CD4-positive, alpha-beta T cell treated with Interleukin-15 for 1 hour (primary cell): ENCODE results near the gene PTPA.

Experiments used
- DNase-seq: peaks from one replicate; pipeline ENCODE4 v3.0.0-alpha.2; 2020

Gene PTPA

DNA sequence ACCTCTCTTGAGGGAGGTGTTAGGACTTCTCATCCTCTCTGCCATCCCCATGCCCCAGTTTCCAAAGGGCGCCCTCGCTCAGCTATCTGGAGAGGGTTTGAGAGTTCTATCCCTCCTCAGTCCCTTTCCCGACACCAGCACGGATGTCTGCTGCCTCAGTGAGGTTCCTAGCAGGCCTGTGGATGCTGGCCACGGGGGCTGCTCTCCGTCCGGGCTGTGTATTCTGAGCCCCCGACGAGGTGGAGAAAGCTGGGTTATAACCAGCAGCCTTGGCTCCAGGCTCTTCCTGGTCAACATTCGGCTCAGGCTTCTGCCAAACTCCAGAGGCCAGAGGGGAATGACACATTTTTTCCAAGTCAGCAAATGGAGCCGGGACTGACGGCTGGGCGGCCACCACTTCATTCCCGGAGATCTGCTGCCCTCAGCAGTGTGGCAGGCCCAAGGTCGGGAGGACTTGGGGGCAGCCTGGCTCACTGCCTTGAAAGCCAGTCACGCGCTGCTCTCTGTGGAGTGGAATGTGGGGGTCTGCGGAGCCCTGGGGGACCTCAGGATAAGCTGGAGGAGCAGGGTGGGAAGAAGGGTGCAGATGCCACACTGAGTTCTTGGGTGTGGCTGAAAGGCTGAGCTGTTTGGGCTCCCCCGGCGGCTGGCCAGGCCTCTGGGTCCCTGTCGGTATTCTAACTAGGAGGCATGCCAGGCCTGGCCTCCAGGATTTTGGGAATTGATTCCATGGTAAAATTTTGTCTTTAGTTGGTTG lies 27.4 kb downstream of the PTPA start:
- DNase-seq: no peak

DNA sequence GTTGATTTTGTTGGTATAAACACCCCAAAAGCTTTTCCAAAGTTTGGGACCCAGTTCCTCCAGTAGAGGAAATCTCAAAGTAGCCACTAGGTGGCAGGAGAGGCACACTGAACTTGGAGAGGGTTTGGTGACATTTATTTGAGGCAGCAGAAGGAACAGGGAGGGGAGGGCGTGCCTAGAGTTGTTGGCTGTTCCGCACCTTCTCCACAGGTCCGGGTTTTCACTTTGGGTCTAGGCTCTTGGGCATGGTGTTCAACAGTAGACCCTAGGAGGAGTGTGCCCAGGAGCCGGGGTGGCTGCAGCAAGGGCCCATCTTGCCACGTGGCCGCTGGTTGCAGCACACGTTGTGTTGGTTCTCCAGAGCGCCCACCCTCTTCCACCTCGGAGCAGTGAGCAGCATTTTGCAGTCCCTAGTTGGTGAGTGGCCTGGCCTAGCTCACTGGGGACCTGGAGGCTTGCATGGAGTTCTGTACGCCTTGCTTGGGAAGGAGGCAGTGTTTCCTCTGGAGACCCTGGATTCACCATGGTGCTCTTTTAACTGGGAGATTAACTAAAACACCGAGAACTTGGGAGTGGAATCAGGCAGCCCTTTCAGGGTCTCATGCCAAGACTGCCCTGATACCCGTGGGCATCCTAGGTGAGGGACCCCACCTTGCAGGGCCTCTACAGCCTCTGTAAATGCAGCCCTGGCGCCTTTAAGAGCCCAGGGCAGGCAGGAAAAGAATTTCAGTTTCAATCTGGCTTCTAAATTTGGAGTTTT lies 28.2 kb downstream of the PTPA start:
- peak; percentile 77 for DNase-seq

DNA sequence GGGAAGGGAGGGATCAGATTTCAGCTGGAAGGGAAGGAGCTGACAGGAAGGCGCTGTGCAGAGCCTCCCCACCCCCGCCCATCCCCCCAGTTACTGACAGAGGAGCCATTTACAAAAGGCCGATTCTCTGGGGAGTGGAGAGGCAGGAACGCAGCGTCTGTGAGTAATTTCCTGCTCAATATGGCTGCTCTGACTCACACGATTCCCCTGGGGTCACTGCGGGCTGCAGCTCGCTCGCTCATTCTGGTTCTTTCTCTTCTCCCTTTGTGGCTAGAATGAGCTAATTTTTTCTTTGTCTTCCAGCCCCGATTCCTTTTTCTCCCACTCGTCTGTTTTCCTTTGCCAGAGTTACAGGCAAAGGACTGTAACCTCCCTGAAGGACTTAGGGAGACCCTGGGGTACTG lies 28.8 kb downstream of the PTPA start:
- DNase-seq: peak; percentile 92

DNA sequence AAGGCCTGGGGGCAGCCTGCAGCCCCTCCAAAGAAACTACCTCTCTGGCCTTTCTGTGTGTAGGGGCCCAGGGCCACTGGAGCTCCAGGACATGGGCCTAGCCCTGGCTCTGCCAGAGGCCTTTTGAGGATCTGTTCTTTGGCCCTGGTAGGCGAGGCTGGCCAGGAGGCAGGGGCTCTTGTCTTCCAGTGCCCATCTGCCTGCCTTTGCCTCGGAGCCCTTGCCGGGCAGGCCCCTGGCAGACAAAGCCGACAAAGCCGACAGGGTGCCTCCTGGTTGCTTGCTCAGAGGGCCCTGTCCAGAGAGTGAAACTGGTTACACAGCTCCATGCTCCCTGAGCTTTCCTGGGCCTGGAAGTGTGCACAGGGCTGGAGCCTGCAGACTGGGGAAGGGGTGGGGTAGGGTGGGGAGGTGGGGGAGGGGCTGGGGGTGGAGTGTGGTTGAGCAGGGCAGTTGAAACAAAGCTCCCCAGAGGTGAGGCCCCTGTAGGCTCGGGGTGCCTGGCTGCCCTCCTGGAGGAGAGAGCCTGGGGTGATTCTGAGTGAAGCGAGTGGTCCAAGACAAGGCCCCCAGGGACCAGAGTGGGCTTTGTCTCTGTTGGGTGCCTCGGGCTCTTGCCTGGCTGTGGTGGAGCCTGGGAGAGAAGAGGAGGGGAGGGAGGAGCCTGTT lies 29.3 kb downstream of the PTPA start:
- DNase-seq: no peak

DNA sequence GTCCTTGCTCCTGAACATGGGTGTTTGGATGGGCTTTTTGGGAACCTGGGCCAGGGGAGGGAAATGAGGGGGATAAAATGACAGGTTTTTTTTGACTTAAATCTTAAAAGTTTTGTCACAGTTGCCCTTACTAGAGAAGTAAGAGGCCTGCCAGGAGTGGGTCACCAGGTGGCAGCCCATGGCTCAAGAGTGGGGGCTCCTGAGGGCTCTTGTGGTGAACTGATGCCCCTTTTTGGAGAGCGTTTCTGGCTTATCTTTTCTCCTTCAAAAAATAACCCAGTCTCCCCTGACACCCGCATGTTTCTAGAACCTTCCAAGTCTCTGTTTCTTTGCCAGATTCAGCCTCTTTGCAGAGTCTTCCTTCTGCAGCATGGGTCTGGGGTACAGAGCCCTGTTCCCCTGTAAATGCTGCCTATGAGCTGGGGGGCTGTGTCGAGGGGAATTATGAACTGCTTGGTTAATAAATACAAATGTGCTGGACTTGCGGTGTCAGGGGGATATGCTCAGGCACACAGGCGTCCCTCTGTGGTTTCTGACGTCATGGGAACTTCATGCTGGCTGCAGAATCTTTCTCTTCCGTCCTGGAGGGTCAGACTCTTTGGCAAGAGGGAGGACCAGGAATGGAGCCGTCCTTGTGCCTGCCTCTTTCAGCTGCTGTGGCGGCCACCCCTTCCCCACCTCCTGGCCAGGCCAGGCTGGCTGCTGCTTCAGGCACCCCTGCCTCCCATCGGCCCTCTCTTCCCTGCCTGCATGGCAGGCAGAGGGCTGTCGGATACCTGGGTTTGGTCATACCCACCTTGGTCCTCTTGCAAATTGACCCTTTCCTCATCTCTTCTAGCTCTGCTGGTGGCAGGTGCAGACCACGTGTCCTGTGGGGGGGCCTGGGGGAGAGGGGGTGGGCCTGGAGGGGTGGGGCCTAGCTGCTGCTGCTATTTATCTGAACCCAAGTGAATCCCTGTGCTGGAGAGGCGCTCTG lies 30.1 kb downstream of the PTPA start:
- peak; percentile 61 for DNase-seq

DNA sequence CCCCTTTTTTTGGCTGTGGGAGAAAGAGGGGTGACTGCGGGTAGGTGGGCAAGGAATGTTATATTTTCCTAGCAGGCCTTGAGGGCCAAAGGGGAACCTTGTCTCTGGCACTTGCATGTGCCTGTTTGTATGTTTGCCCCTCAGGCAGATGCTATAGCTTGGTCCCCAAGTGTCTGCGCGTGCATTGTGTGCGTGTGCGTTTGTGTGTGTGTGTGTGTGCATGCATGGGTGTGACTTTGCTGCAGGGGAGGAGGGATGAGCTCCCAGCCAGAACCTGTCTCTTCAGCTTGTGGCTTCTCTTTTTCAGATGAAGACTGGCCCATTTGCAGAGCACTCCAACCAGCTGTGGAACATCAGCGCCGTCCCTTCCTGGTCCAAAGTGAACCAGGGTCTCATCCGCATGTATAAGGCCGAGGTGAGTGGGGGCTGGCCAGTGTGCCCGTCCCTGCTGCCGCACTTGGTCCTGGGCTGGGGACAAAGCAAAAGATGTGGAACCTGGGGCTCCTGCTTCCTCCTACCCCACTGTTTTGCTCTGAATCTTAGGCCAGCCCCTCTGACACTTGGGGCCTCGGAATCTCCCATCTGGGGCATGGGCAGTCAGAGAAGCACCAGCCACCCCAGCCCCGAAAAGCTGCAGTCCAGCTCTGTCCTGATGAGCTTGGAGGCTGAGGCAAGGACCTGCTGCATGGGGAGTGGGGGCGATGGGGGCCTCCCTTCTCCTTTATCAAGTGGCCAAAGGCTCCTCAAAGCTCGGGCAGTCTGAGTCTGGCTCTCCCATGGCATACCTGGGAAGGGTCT lies 31.1 kb downstream of the PTPA start:
- DNase-seq: no peak

DNA sequence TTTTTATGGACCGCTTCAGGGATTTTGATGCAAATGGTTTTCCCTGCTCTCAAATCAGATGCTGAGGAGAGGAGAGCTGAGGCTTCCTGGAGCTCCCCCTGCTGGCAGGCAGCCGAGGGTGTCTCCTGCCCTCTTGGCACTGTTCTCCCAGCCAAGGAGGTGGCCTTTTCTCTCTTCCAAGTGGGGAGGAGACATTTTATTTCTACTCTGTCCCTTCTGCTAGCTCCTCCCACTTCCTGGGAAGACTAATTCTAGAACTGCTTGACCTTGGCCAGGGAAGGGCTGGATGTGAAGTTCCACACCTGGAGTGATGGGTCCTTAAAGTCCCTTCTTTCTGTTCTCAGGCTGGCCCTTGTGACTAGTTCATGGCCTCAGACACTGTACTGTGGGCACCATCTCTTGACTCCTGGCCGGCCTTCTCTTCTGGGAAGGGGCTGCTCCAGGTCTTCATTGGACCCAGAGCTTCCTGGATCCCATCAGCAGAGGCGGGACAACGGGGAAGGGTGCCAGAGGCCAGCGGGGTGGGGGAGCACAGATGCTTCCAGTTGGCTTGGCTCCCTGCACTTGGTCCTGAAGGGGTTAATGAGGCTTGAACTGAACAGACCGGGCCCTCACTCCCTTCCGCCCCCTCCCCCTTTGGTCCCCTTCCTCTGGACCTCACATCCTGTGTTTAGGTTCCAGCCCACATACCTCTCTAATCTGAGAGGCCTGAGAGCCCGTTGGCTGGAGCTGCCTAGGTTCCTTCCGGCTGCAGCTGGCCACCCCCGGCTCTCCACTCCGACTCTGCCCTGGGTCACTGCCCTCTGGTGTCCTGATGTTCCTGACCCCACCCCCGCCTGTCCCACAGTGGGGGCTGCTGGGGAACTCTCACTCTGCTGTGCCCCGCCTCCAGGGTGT lies 32.1 kb downstream of the PTPA start:
- peak; percentile 73 for DNase-seq

DNA sequence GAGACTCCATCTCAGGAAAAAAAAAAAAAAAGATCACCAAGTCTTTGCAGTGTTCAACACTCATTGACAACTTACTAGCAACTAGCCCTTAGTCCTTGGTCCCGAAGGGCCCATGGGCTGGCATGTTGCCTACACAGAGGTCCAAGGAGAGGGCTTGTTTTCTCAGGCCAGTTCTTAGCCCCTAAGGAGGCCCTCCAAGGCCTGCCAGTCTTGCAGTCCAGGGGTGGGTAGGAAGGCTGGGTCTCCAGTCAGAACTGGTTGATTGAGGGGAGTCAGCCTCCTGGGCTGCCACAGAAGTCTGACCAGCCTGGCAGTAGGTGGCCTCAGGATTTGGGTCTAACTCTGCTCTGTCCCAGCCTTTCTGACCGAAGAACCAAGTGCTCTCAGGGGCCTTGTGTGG lies 34.1 kb downstream of the PTPA start:
- DNase-seq: no peak

DNA sequence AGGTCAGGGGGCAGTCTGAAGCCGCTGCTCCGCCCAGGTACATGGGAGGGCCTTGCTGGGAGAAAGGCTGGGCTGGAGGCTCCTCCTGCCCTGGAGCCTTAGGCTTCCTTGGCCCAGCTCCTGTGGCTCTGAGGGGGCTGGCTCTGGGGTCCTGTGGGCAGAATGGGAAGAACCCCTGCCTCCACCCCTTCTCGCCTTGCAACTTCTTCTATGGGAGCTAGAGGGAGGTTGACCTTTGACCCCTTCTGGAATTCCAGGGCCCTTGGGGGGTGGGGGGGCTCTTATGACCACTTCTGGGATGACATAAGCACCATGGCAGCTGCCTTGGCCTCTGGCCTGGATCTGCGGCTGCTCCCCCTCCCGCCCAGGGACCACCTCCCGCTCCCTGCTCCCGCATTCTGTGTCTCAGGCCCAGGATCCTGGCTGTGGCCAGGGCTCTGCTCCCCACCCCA lies 34.7 kb downstream of the PTPA start:
- no peak for DNase-seq

DNA sequence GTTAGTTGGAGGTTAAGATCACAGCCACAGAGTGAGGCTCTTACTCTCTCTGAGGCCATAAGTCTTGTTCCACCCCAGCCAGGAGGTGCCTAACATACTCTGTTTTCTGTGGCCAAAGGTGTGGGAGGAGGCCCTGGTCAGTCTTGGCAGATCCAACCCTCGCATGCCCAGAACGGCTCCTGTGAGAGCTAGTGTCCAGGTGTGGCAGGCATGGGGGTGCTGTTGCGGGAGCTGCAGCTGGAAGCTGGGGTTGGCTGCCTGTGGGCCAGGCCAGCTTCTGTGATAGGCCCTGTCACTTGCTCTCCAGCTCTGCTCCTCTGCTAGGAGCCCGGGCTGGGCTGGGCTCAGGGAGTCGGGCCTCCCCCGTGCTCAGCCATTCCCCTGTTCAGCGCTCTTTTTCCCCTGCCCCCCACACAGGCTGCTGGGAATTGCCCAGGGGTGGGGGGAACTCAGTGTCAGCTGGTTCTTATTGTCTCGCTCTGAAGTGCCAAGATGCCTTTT lies 35.3 kb downstream of the PTPA start:
- DNase-seq: no peak

DNA sequence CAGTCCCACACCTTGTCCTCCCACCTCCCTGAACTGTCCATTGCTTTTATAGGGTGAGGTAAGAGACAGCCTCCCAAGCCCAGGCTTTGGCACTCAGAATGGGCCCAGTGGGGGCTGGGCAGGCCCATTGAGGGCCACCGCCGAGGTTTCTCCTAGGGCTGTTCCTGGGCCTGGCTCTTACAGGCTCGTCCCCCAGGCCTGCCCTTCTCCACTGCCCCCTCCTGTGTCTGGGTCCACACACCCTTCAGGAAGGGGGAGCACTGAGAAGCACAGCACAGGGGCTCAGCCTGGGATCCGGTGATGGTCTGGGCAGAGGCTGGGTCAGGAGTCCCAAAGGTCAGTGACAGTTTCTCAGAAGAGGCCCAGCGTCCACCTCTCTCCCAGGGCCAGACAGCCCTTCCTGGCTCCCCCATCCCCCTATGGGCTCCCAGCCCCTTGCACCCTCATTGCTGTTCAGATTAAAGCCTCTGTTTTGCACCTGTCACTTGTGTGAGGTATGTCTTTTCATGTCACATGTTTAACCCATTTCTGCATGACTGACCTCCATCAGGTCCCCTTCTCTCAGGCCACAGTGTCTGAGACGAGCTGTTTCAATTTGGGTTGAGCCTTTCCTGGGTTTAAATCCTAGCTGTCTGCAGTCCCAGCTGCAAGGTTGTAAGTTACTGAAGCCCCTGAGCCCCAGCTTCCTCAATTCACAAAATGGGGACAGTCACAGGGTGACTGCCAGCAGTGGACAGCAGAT lies 37.4 kb downstream of the PTPA start:
- no peak for DNase-seq

DNA sequence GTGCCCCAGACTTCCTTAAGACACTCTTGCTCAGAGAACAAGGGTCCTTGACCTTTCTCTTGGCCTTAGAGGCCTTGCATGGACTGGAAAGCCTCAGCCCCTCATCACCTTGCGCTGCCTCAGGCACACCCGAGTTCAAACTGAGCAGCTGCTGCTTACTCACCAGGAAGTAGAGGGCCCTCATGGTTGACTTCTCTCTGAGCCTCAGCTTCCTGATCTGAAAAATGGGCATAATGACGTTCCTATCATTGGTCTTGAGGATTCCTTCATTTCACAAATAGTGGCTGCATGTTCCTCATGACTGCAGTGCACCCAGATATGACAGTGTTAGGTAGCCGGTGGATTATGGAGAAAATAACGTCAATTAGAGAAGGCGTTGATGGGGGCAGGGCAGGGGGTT lies 38.2 kb downstream of the PTPA start:
- no peak for DNase-seq

DNA sequence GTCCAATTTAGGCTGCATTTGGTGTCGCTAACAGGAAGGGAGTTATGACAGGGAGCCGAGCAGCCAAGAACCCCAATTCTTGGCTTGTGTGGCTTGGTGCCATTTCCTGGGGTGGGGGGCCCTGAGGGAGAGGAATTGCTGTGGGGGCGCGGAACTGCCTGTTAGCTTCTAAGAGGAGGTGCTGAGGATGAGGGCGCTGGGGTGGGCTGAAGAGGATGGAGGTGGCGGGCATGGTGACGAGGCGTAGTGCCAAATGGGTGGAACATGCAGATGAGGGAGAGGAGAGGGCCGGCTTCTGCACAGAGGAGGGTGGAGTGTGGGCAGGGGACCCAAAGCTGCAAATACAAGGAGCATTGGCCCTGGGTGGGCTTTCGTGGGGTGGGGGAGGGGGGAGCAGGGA lies 38.9 kb downstream of the PTPA start:
- no peak for DNase-seq

DNA sequence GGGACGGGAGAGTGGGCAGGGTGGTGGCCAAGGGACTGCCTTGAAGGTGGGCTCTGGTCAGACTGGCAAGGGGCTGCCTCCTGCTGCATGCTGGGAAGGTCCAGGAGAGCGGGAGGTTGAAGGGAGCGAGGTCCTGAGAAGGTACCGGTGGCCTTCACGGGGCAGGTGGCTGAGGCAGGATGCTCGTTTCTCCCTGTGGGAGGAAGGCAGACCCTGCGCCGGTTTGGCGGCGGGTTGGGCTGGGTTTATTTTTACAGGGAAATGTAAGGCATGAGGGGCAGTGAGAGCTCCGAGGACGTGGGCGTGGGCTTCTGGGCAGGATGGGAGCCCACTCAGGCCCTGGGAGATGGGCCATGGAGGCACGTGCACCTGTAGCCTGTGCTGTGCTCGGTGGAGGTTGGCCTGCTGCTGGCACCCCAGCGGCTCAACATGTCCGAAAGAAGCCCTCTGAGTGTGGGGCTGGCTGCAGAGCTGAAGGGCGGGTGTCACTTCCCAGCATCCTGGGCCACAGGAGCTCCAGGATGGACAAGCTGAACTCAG lies 39.5 kb downstream of the PTPA start:
- no peak for DNase-seq

DNA sequence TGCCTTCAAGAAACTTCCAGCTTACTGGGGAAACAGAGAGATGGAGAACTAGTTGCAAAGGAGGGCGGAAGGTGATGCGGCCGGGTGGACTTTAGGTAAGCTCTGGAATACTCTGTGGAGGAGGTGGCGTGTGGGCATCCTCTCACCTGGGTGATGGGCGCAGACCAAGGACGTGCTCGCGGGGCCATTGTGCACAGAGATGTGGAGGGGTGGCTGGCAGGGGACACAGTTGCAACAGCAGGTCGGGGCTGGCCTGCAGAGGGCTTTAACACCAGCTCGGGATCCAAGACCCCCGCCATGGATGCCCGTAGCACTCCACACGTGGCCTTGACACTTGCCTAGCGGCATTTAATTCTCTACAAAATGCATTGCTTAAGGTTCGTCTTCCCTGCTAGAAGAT lies 40.3 kb downstream of the PTPA start:
- DNase-seq: no peak

DNA sequence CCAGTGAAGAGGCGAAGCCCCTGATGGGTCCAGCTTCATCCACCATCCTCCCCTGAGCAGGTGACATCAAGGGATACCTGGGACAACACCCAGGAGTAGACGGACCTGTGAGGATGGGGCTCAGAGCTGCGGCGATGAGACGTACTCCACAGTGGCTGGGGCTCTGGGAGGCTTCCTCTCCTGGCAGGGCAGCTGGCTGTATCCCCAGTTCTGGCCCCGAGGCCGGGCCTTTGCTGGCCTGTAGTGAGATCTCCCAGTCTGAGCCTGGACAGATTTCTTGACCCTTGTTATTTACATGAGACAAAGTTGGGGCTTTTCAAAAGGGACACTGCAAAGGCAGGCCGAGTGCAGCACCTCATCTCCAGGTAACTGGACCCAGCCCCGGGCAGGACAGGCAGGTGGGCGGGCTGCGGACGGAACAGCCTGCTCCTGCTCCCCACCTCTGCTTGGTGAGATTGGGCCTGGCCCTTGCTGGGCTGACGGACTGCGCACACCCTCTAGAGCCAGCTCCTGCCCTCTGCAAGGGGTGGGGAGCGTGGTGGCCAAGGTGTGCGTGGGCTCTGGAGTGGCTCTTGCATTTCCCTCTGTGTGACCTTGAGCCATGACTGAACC lies 43.8 kb downstream of the PTPA start:
- DNase-seq: no peak

DNA sequence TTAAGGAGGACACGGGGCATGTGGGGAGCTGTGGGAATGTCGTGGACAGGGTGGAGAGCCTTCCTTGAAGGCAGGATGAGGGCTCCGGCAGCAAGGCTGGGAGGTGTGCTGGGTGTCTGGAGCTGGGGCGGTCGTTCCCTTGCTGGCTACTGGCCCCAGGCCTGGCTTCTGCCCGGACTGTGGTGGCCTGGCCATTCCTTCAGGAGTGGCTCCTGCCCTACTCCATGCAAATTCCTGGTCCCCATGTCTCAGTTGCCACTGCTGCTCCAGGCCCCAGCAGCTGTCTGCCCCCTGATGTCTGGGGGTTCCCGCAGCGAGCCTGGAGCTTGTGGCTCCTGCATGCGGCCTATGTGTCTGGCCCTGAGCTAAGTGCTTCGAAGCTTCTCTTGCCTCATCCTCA lies 44.9 kb downstream of the PTPA start:
- no peak for DNase-seq

DNA sequence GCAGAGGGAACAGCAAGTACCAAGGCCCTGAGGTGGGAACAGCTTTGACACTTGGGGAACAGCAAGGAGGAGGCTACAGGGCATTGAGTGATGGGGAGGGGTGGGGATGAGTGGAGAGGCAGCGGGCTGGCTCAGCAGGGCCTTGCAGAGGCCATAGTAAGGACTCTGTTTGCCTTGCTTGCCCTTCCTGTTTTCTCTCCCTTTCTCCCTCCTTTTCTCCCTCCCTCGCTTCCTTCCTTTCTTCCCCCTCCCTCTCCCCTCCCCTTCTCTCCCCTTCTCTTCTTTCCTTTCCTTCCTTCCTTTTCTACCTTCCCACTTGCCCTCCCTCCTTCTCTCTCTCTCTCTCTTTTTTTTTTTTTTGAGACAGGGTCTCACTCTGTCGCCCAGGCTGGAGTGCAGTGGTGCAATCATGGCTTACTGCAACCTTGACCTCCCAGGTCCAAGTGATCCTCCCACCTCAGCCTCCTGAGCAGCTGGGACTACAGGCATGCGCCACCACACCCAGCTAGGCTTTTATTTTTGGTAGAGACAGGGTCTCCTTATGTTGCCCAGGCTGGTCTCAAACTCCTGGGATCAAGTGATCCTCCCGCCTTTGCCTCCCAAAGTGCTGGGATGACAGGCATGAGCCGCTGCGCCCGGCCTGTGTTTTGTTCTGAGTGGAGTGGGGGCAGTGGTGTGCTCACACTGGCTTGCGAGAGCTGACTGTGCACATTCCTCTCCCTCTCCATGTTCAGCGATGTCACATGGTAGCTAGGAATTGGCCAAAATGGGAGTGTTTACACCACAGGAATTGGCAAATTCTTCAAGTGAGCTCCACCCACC lies 49.7 kb downstream of the PTPA start:
- no peak for DNase-seq
